HG02870 (cell line): ENCODE measurements around the gene CNOT11.
"Not testable (repeated sequence)": the region's sequence is repeated elsewhere in the genome, so short reads cannot be mapped to it uniquely, and the experiment has no call there.

ENCODE experiments used
- ATAC-seq: cut with Tn5 transposase; IDR thresholded peaks from one replicate; pipeline ENCODE4 v1.9.1; 2021; ENCODE audit warnings: mild to moderate bottlenecking, moderate library complexity; ENCODE audit not compliant: unreplicated experiment

Gene CNOT11

GRCh38 chr2:101244899-101245298 is 7.8 kb upstream of the CNOT11 start:
- ATAC-seq = not testable (repeated sequence)

- ATAC-seq = not testable (repeated sequence)
These were observed 7.2 kb upstream of the CNOT11 start for GRCh38 chr2:101245468-101245867.

GRCh38 chr2:101248756-101249155 is 3.9 kb upstream of the CNOT11 start:
- not testable (repeated sequence) for ATAC-seq

GRCh38 chr2:101249826-101250225 is 2.9 kb upstream of the CNOT11 start:
- no peak for ATAC-seq

- ATAC-seq = not testable (repeated sequence)
These were observed 1.4 kb upstream of the CNOT11 start for GRCh38 chr2:101251246-101251781.

- ATAC-seq = peak; percentile 52
These were observed 760 bp upstream of the CNOT11 start for GRCh38 chr2:101251844-101252407.

GRCh38 chr2:101253013-101253702 is 472 bp downstream of the CNOT11 start:
- peak; percentile 46 for ATAC-seq

- no peak for ATAC-seq
These were observed 1.2 kb downstream of the CNOT11 start for GRCh38 chr2:101253703-101254450.

GRCh38 chr2:101255501-101255900 is 2.8 kb downstream of the CNOT11 start:
- no peak for ATAC-seq

GRCh38 chr2:101256316-101256715 is 3.6 kb downstream of the CNOT11 start:
- ATAC-seq = no peak

GRCh38 chr2:101258804-101259203 is 6.1 kb downstream of the CNOT11 start:
- ATAC-seq = no peak

GRCh38 chr2:101262142-101262541 is 9.5 kb downstream of the CNOT11 start:
- no peak for ATAC-seq

GRCh38 chr2:101263377-101263800 is 10.7 kb downstream of the CNOT11 start:
- ATAC-seq = no peak

GRCh38 chr2:101264360-101264939 is 11.8 kb downstream of the CNOT11 start:
- ATAC-seq = no peak

- no peak for ATAC-seq
These were observed 13.3 kb downstream of the CNOT11 start for GRCh38 chr2:101265893-101266499.

GRCh38 chr2:101267671-101268656 is 15.3 kb downstream of the CNOT11 start:
- no peak for ATAC-seq

- ATAC-seq = no peak
These were observed 18.1 kb downstream of the CNOT11 start for GRCh38 chr2:101270700-101271259.

- peak; percentile 93 for ATAC-seq
These were observed 19.5 kb downstream of the CNOT11 start for GRCh38 chr2:101272045-101272784.

GRCh38 chr2:101273056-101273455 is 20.4 kb downstream of the CNOT11 start:
- ATAC-seq = no peak
